ENCODE data around the gene WDR18.

- TF ChIP-seq CTCF (IDR thresholded peaks at IDR 0.05; ENCODE audit: control extremely low read depth in 1 of 3, insufficient read depth in 1 of 3, low read depth in 1 of 3, low read length in 3 of 3) (no peak), SAP30 (IDR thresholded peaks at IDR 0.05; ENCODE audit: insufficient read depth, insufficient replicate concordance, low read length) (no peak), USF2 (IDR thresholded peaks at IDR 0.05; ENCODE audit: low read length) (no peak), SP1 (IDR thresholded peaks at IDR 0.05; ENCODE audit: low read depth, low read length) (no peak), EP300 (IDR thresholded peaks at IDR 0.05; ENCODE audit: borderline replicate concordance in 1 of 2, low read depth in 2 of 2, low read length in 2 of 2) (peak in 1 of 2 experiments; percentile 87; a peak in 1 of 3 replicates), FOSL1 (IDR thresholded peaks at IDR 0.05; ENCODE audit: insufficient read depth, low read depth, low read length) (no peak), BRCA1 (IDR thresholded peaks at IDR 0.05; ENCODE audit: low read depth, low read length) (no peak), YY1 (IDR thresholded peaks at IDR 0.05; ENCODE audit: low read depth, low read length) (no peak), TAF1 (IDR thresholded peaks at IDR 0.05; ENCODE audit: low read depth, low read length) (no peak; the same call in none of the 2 replicates), POLR2A (IDR thresholded peaks at IDR 0.05; ENCODE audit: control extremely low read depth in 1 of 2, low read depth in 2 of 2, low read length in 2 of 2) (peak; percentile 22 to 74), TCF12 (IDR thresholded peaks at IDR 0.05; ENCODE audit: low read depth, low read length) (0 out of 2 replicates have a peak, but pooled peaks have one; percentile 85), ASH2L (IDR thresholded peaks at IDR 0.05; ENCODE audit: low read length) (peak; percentile 26)
These were observed 44.1 kb downstream of the WDR18 start for GRCh38 chr19:1028062-1028926.

All from H1 (cell line).